HCT116 (cell line): ENCODE measurements around the gene FBXL7.

Experiments used
- CTCF ChIP-seq, 3 experiments: fragments of 200-600 bp in 1 of 3; sonication (generic) in 1 of 3; IDR thresholded peaks in 2 of 3; conservative IDR thresholded peaks in 1 of 3; 2 replicates each; pipeline ENCODE4 v1.5.1; 2012 to 2017; ENCODE audit warnings: low read depth in 2 of 3, low read length in 2 of 3, antibody characterized with exemption in 1 of 3, borderline replicate concordance in 1 of 3, control low read depth in 1 of 3, mild to moderate bottlenecking in 1 of 3, mixed read lengths in 1 of 3, mixed run types in 1 of 3, moderate library complexity in 1 of 3; ENCODE audit not compliant: insufficient read depth in 1 of 3
- EZH2 ChIP-seq: fragments of 200-600 bp; sonication (generic); IDR thresholded peaks from 2 replicates; pipeline ENCODE4 v1.6.1; 2017; ENCODE audit warnings: antibody characterized with exemption, mixed run types
- SIN3A ChIP-seq: IDR thresholded peaks from 2 replicates; pipeline ENCODE4 v1.6.1; 2012; ENCODE audit warnings: low read depth

GRCh38 chr5:15737871-15738664 lies 238.1 kb downstream of the FBXL7 start:
- TF ChIP-seq SIN3A, result no peak
- no peak for TF ChIP-seq EZH2
- no peak for TF ChIP-seq CTCF (IDR thresholded peaks at IDR 0.05 in 2 of 3, conservative IDR thresholded peaks at IDR 0.05 in 1 of 3; ENCODE audit: borderline replicate concordance in 1 of 3, insufficient read depth in 1 of 3, low read depth in 2 of 3, low read length in 2 of 3)
